ENCODE data around the gene ARNT2.

ARNT2 gene

GRCh38 chr15:80424381-80424780, 20.2 kb downstream of the ARNT2 start:
- no peaks in the 10 kb centered on the region for H3F3A ChIP-seq (ENCODE audit: insufficient read depth, low read length)
- H3K27ac ChIP-seq (ENCODE audit: low read depth, low read length, poor library complexity, severe bottlenecking), result no peak overlapping the region
- no peaks in the 10 kb centered on the region for H4K20me1 ChIP-seq (ENCODE audit: insufficient read depth, low read length)
- no peaks in the 10 kb centered on the region for H3K27me3 ChIP-seq (ENCODE audit: insufficient read depth, low read length)
- H3K4me2 ChIP-seq (ENCODE audit: low read length), result no peak overlapping the region
- no peak overlapping the region for H2AFZ ChIP-seq (ENCODE audit: low read length)
- no peaks in the 10 kb centered on the region for H3K36me3 ChIP-seq (ENCODE audit: insufficient read depth, low read length)
- no peaks in the 10 kb centered on the region for H3K9me3 ChIP-seq (ENCODE audit: low read length)
- no peaks in the 10 kb centered on the region for H3K9me2 ChIP-seq (ENCODE audit: low read depth, low read length)
- TF ChIP-seq CTCF (IDR thresholded peaks at IDR 0.05; ENCODE audit: low read length), result no peak
- TF ChIP-seq EZH2 (IDR thresholded peaks at IDR 0.05; ENCODE audit: borderline replicate concordance, low read length), result no peak
- H3K79me2 ChIP-seq (ENCODE audit: insufficient read depth, low read length), result no peaks in the 10 kb centered on the region
- H3K4me3 ChIP-seq (ENCODE audit: low read depth, low read length, poor library complexity, severe bottlenecking), result no peak overlapping the region
- H3K4me1 ChIP-seq (ENCODE audit: insufficient read depth, low read length, severe bottlenecking), result no peaks in the 10 kb centered on the region
- no peak overlapping the region for H3K9ac ChIP-seq (ENCODE audit: low read length)

- Histone ChIP-seq H3F3A (ENCODE audit: insufficient read depth, low read length) (no peaks in the 10 kb centered on the region), H3K36me3 (ENCODE audit: insufficient read depth, low read length) (no peaks in the 10 kb centered on the region), H3K9me3 (ENCODE audit: low read length) (no peaks in the 10 kb centered on the region), H3K4me3 (ENCODE audit: low read depth, low read length, poor library complexity, severe bottlenecking) (no peak overlapping the region), H3K4me2 (ENCODE audit: low read length) (no peak overlapping the region), H3K27me3 (ENCODE audit: insufficient read depth, low read length) (no peaks in the 10 kb centered on the region), H3K79me2 (ENCODE audit: insufficient read depth, low read length) (no peaks in the 10 kb centered on the region), H3K9ac (ENCODE audit: low read length) (no peak overlapping the region), H3K4me1 (ENCODE audit: insufficient read depth, low read length, severe bottlenecking) (no peaks in the 10 kb centered on the region), H2AFZ (ENCODE audit: low read length) (no peak overlapping the region), H4K20me1 (ENCODE audit: insufficient read depth, low read length) (no peaks in the 10 kb centered on the region), H3K9me2 (ENCODE audit: low read depth, low read length) (no peaks in the 10 kb centered on the region), H3K27ac (ENCODE audit: low read depth, low read length, poor library complexity, severe bottlenecking) (no peak overlapping the region)
- no peak for TF ChIP-seq EZH2 (IDR thresholded peaks at IDR 0.05; ENCODE audit: borderline replicate concordance, low read length)
- no peak for TF ChIP-seq CTCF (IDR thresholded peaks at IDR 0.05; ENCODE audit: low read length)
Measured at GRCh38 chr15:80426316-80426715, 22.1 kb downstream of the ARNT2 start.

GRCh38 chr15:80429964-80430363, 25.8 kb downstream of the ARNT2 start:
- H3K9me2 ChIP-seq (ENCODE audit: low read depth, low read length), result no peaks in the 10 kb centered on the region
- no peaks in the 10 kb centered on the region for H3K79me2 ChIP-seq (ENCODE audit: insufficient read depth, low read length)
- no peaks in the 10 kb centered on the region for H3K9me3 ChIP-seq (ENCODE audit: low read length)
- no peaks in the 10 kb centered on the region for H3K4me1 ChIP-seq (ENCODE audit: insufficient read depth, low read length, severe bottlenecking)
- no peak overlapping the region for H2AFZ ChIP-seq (ENCODE audit: low read length)
- no peak overlapping the region for H3K27ac ChIP-seq (ENCODE audit: low read depth, low read length, poor library complexity, severe bottlenecking)
- no peaks in the 10 kb centered on the region for H3K36me3 ChIP-seq (ENCODE audit: insufficient read depth, low read length)
- no peaks in the 10 kb centered on the region for H4K20me1 ChIP-seq (ENCODE audit: insufficient read depth, low read length)
- TF ChIP-seq CTCF (IDR thresholded peaks at IDR 0.05; ENCODE audit: low read length), result no peak
- no peak for TF ChIP-seq EZH2 (IDR thresholded peaks at IDR 0.05; ENCODE audit: borderline replicate concordance, low read length)
- H3K4me2 ChIP-seq (ENCODE audit: low read length), result no peak overlapping the region
- H3K4me3 ChIP-seq (ENCODE audit: low read depth, low read length, poor library complexity, severe bottlenecking), result no peak overlapping the region
- no peaks in the 10 kb centered on the region for H3F3A ChIP-seq (ENCODE audit: insufficient read depth, low read length)
- no peaks in the 10 kb centered on the region for H3K27me3 ChIP-seq (ENCODE audit: insufficient read depth, low read length)
- no peak overlapping the region for H3K9ac ChIP-seq (ENCODE audit: low read length)

All from OCI-LY1 (cell line).